H1 (cell line): Measurements from ENCODE around the gene GRM5. TPM values are rescaled to one million over a fixed set of nuclear protein-coding genes. Genes with fewer than 3 reads are reported as not detected.
"Not testable (repeated sequence)": the region's sequence is repeated elsewhere in the genome, so short reads cannot be mapped to it uniquely, and the experiment has no call there.

Source experiments
- CTCF ChIA-PET: fragments of 300-600 bp; sonication (Branson Sonifier 250); formaldehyde crosslinking; loops from one replicate; lab custom pipeline; 2021; ENCODE audit not compliant: partially characterized antibody; lab: Charles Lee
- POLR2A ChIA-PET: fragments of 300-600 bp; sonication (Branson Sonifier 250); formaldehyde crosslinking; loops from one replicate; lab custom pipeline; 2021; ENCODE audit warnings: inconsistent platforms; ENCODE audit not compliant: partially characterized antibody; lab: Charles Lee
- DNase-seq, 2 experiments: peaks; one replicate each; pipeline versions ENCODE4 v3.0.0 to v3.0.0-alpha.2; 2010 to 2022; ENCODE audit warnings: low spot score in 2 of 2, low read depth in 1 of 2, mixed read lengths in 1 of 2
- FAIRE-seq: peaks from 2 replicates; lab custom pipeline; 2011; peaks lifted over from hg19 to GRCh38; lab: Jason Lieb, UNC
- H2AFZ ChIP-seq: 2 replicates; pipeline ENCODE4 v1.8.1; 2012; ENCODE audit warnings: low read length, inconsistent platforms
- H2AK5ac ChIP-seq: 2 replicates; pipeline ENCODE4 v1.6.1; 2013; ENCODE audit warnings: low read depth, low read length
- H2BK120ac ChIP-seq: replicated peaks from 2 replicates; pipeline ENCODE3; 2013; ENCODE audit warnings: low read depth, low read length, inconsistent platforms
- H2BK12ac ChIP-seq: 2 replicates; pipeline ENCODE4 v1.6.1; 2013; ENCODE audit warnings: low read depth, low read length
- H2BK15ac ChIP-seq: 2 replicates; pipeline ENCODE4 v1.6.1; 2013; ENCODE audit warnings: low read length
- H2BK20ac ChIP-seq: 2 replicates; pipeline ENCODE4 v1.6.1; 2013; ENCODE audit warnings: low read length
- H2BK5ac ChIP-seq: 2 replicates; pipeline ENCODE4 v1.6.1; 2013; ENCODE audit warnings: low read depth, low read length
- H3K14ac ChIP-seq: 2 replicates; pipeline ENCODE4 v1.6.1; 2013; ENCODE audit warnings: inconsistent platforms; ENCODE audit not compliant: insufficient read length
- H3K18ac ChIP-seq: 2 replicates; pipeline ENCODE4 v1.6.1; 2013; ENCODE audit warnings: low read length; ENCODE audit errors: extremely low read depth
- H3K23ac ChIP-seq: 2 replicates; pipeline ENCODE4 v1.6.1; 2013; ENCODE audit warnings: inconsistent platforms; ENCODE audit not compliant: insufficient read length
- H3K23me2 ChIP-seq: 2 replicates; pipeline ENCODE4 v1.6.1; 2013; ENCODE audit warnings: low read depth, low read length
- H3K27ac ChIP-seq: 2 replicates; pipeline ENCODE4 v1.6.1; 2011; ENCODE audit warnings: low read depth, low read length, inconsistent platforms
- H3K27me3 ChIP-seq, 4 experiments: replicated peaks in 1 of 4; 1 replicate in 1 of 4; 2 replicates in 3 of 4; pipeline versions ENCODE4 v1.6.1 to v1.8.1; 2011 to 2013; ENCODE audit warnings: low read length in 3 of 4, mild to moderate bottlenecking in 3 of 4, inconsistent platforms in 2 of 4, mixed read lengths in 2 of 4, moderate library complexity in 1 of 4; ENCODE audit not compliant: control insufficient read depth in 3 of 4, insufficient read depth in 3 of 4; ENCODE audit errors: extremely low read depth in 1 of 4
- H3K36me3 ChIP-seq, 4 experiments: 2 replicates each; pipeline versions ENCODE4 v1.6.1 to v1.8.1; 2011 to 2013; ENCODE audit warnings: mild to moderate bottlenecking in 4 of 4, low read length in 3 of 4, moderate library complexity in 2 of 4, control low read depth in 1 of 4, inconsistent platforms in 1 of 4; ENCODE audit not compliant: insufficient read depth in 4 of 4, control insufficient read depth in 2 of 4
- H3K4ac ChIP-seq: replicated peaks from 2 replicates; pipeline ENCODE3; 2013; ENCODE audit warnings: low read length, low read depth, mixed read lengths, inconsistent platforms; ENCODE audit not compliant: insufficient read length
- H3K4me1 ChIP-seq, 4 experiments: replicated peaks in 1 of 4; 1 replicate in 1 of 4; 2 replicates in 3 of 4; pipeline versions ENCODE4 v1.6.1 to v1.8.1; 2011 to 2013; ENCODE audit warnings: low read length in 3 of 4, inconsistent platforms in 2 of 4, mixed read lengths in 1 of 4; ENCODE audit not compliant: insufficient read depth in 4 of 4, control insufficient read depth in 3 of 4
- H3K4me2 ChIP-seq, 2 experiments: 2 replicates each; pipeline versions ENCODE4 v1.6.1 to v1.8.1; 2011 to 2013; ENCODE audit warnings: low read depth in 2 of 2, low read length in 2 of 2, control low read depth in 1 of 2, inconsistent platforms in 1 of 2, mild to moderate bottlenecking in 1 of 2; ENCODE audit not compliant: insufficient read depth in 1 of 2
- H3K4me3 ChIP-seq, 4 experiments: fragments of 200-600, 300-600 bp in 1 of 4; sonication (generic), shearing (Covaris generic), sonication (Bioruptor Twin) in 1 of 4; 2 replicates each; pipeline versions ENCODE4 v1.5.1 to v1.8.1; 2011 to 2016; ENCODE audit warnings: low read length in 4 of 4, low read depth in 3 of 4, control low read depth in 2 of 4, inconsistent platforms in 2 of 4, mild to moderate bottlenecking in 2 of 4, mixed read lengths in 1 of 4, moderate library complexity in 1 of 4; ENCODE audit not compliant: insufficient read depth in 2 of 4; ENCODE audit errors: extremely low read depth in 1 of 4
- H3K56ac ChIP-seq: replicated peaks from 2 replicates; pipeline ENCODE3; 2013; ENCODE audit warnings: low read depth, mild to moderate bottlenecking, mixed read lengths, low read length, inconsistent platforms; ENCODE audit not compliant: insufficient read length
- H3K79me1 ChIP-seq: 2 replicates; pipeline ENCODE4 v1.6.1; 2013; ENCODE audit warnings: low read depth, low read length, control low read depth
- H3K79me2 ChIP-seq, 2 experiments: 2 replicates each; pipeline versions ENCODE4 v1.6.1 to v1.8.1; 2012 to 2013; ENCODE audit warnings: low read length in 2 of 2, mild to moderate bottlenecking in 2 of 2, inconsistent platforms in 1 of 2; ENCODE audit not compliant: insufficient read depth in 2 of 2, control insufficient read depth in 1 of 2
- H3K9ac ChIP-seq, 4 experiments: replicated peaks in 1 of 4; 1 replicate in 1 of 4; 2 replicates in 3 of 4; pipeline versions ENCODE4 v1.6.1 to v1.8.1; 2011 to 2013; ENCODE audit warnings: low read depth in 3 of 4, low read length in 3 of 4, control low read depth in 2 of 4, mild to moderate bottlenecking in 2 of 4, moderate library complexity in 2 of 4, inconsistent platforms in 1 of 4; ENCODE audit errors: extremely low read depth in 1 of 4
- H3K9me3 ChIP-seq, 2 experiments: 2 replicates each; pipeline versions ENCODE4 v1.6.1 to v1.8.1; 2012 to 2013; ENCODE audit warnings: mild to moderate bottlenecking in 2 of 2, moderate library complexity in 2 of 2, control low read depth in 1 of 2, inconsistent platforms in 1 of 2, low read depth in 1 of 2, low read length in 1 of 2, mixed read lengths in 1 of 2; ENCODE audit not compliant: insufficient read depth in 2 of 2
- H4K20me1 ChIP-seq, 2 experiments: replicated peaks in 1 of 2; 2 replicates each; pipeline versions ENCODE3 to v1.8.1; 2011 to 2013; ENCODE audit warnings: inconsistent platforms in 2 of 2, low read length in 2 of 2, mild to moderate bottlenecking in 1 of 2; ENCODE audit not compliant: insufficient read depth in 2 of 2, control insufficient read depth in 1 of 2
- H4K5ac ChIP-seq: 2 replicates; pipeline ENCODE4 v1.6.1; 2013; ENCODE audit warnings: low read length, low read depth, mixed read lengths, inconsistent platforms; ENCODE audit not compliant: insufficient read length
- H4K8ac ChIP-seq: 2 replicates; pipeline ENCODE4 v1.8.0; 2013; ENCODE audit warnings: mild to moderate bottlenecking, moderate library complexity, low read length, inconsistent platforms; ENCODE audit not compliant: insufficient read depth; ENCODE audit errors: extremely low read depth
- H4K91ac ChIP-seq: replicated peaks from 2 replicates; pipeline ENCODE3; 2013; ENCODE audit warnings: low read length, mixed read lengths, inconsistent platforms; ENCODE audit not compliant: insufficient read length
- WGBS, 2 experiments: shearing (Covaris generic) in 1 of 2; methylation state at CpG; one replicate each; pipeline versions ENCODE4 v1.1.6 to v1.1.7; 2013 to 2015; ENCODE audit warnings: low lambda C conversion rate in 2 of 2, mixed read lengths in 2 of 2, inconsistent platforms in 1 of 2, low coverage in 1 of 2, missing lambda C conversion rate in 1 of 2; ENCODE audit not compliant: insufficient replicate concordance in 2 of 2, insufficient coverage in 1 of 2, insufficient read length in 1 of 2; ENCODE audit errors: extremely low coverage in 1 of 2, missing lambda C conversion rate in 1 of 2; 5-methylcytosine and 5-hydroxymethylcytosine counted together
- polyA plus RNA-seq, 7 experiments: library from polyadenylated mRNA; depleted of rRNA in 3 of 7; stranded (reverse) in 5 of 7; unstranded in 2 of 7; fragments of >200 nt in 5 of 7; fragments of 200-250 nt in 2 of 7; gene quantifications; 1 replicate in 5 of 7; 2 replicates in 1 of 7; 4 replicates in 1 of 7; pipeline versions ENCODE4 v1.2.1 to v1.2.3, GENCODE V29; 2011 to 2013; ENCODE audit warnings: missing spikeins in 2 of 7, mixed read lengths in 2 of 7
- total RNA-seq: library from RNA; stranded (reverse); fragmentation: NEBNext Ultra II Directional; extraction: Animal tissue kit (Norgen Biotek cat#: 25700); gene quantifications from 2 replicates; pipeline ENCODE4 v1.2.1, GENCODE V29; 2021

The GRM5 gene
- total and polyA plus RNA-seq, 2 of the 8 experiments (the other 6 are each of a cell fraction or from before 2014, with no cell fraction given): 0.15 to 0.43 TPM

GRCh38 chr11:88844941-88845340, 220.8 kb downstream of the GRM5 start:
- H3K23me2 ChIP-seq, H3K4ac ChIP-seq, H3K27ac ChIP-seq, H3K23ac ChIP-seq, H4K20me1 ChIP-seq, H4K8ac ChIP-seq, H2BK120ac ChIP-seq, H2BK20ac ChIP-seq, H3K79me2 ChIP-seq, H2AK5ac ChIP-seq, H3K27me3 ChIP-seq, H3K4me1 ChIP-seq, H2BK5ac ChIP-seq, H3K4me3 ChIP-seq, CTCF ChIA-PET, H2BK12ac ChIP-seq, H3K36me3 ChIP-seq, H3K56ac ChIP-seq, H3K9ac ChIP-seq, H4K5ac ChIP-seq, DNase-seq, H4K91ac ChIP-seq, H3K18ac ChIP-seq, FAIRE-seq, H3K9me3 ChIP-seq, H3K79me1 ChIP-seq, H3K14ac ChIP-seq, H2BK15ac ChIP-seq, H2AFZ ChIP-seq, POLR2A ChIA-PET, H3K4me2 ChIP-seq: not testable (repeated sequence)
- WGBS, 2 experiments: 88% methylated on average over 3 of the region's 3 CpGs; no CpG with 5 or more reads in 1 of the 2 experiments

GRCh38 chr11:88843766-88844426, 221.9 kb downstream of the GRM5 start:
- H3K27ac ChIP-seq, H3K9ac ChIP-seq, H3K4me2 ChIP-seq, H3K56ac ChIP-seq, POLR2A ChIA-PET, H2BK120ac ChIP-seq, H4K8ac ChIP-seq, H3K4me3 ChIP-seq, H2AFZ ChIP-seq, FAIRE-seq, H3K4ac ChIP-seq, H3K27me3 ChIP-seq, H3K9me3 ChIP-seq, H3K79me2 ChIP-seq, H3K36me3 ChIP-seq, H2BK12ac ChIP-seq, H3K79me1 ChIP-seq, H2BK15ac ChIP-seq, H4K5ac ChIP-seq, H4K20me1 ChIP-seq, H3K14ac ChIP-seq, H3K23ac ChIP-seq, H3K4me1 ChIP-seq, DNase-seq, H3K18ac ChIP-seq, H2BK5ac ChIP-seq, H4K91ac ChIP-seq, CTCF ChIA-PET, H2BK20ac ChIP-seq, H2AK5ac ChIP-seq, H3K23me2 ChIP-seq: not testable (repeated sequence)
- 94% methylated on average over 1 of the region's 1 CpG; no CpG with 5 or more reads in 1 of the 2 experiments for WGBS, 2 experiments
